Measurements from ENCODE around the gene KCNIP2.
A peak's percentile ranks its signal among the peaks of the same experiment; 100 is the strongest.

KCNIP2 gene

DNA sequence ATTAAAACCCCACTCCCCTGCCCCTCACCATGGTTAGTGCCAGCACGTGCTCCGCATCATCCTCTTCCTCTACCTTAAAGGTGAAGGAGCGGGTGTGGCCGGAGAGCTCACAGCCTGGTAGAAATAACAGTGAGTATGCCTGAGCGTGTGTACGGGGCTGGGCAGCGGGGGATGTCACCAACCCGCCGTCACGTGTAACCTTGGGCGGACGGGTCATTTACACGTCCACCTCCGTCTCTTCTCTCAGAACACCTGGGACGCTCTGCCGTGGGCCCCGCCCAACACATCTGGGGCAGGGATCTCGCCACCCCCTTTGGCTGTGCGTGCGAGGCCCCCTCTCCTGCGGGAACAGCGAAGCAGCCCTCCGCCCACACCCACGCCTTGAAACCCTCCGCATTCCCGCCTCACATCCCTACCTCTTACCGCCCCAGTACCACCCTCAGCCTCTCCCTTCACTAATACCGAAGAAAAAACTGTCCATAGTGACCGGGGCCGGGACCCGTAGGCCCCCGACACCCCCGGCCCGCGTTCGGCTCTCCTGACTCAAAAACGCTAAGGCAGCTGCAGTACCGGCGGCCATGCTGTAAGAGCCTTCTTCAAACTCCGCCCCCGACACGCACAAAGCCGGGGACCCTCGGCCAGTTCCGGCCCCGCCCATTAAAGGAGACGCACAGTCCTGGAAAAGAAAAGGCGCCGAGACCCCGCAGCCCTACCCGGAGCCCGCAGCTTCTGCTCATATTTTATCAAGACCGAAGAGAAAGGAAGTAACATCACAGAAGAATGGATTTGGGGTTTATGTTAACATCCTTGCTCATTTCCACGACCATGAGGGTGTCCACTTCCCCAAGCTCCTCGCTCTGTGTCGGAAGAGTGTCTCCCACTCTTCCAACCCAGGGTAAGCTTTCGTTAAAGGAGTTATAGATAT, 60.5 kb downstream of the KCNIP2 start, which contains the start of gene NPM3:
TSS of gene NPM3 (minus strand) at position 636 of the 925 bp plus-strand sequence. CDS start at position 580, 56 bp downstream.
- TF ChIP-seq POLR2AphosphoS5 (IDR thresholded peaks at IDR 0.05; ENCODE audit: low read depth, low read length) (peak; percentile 85), SIN3A (IDR thresholded peaks at IDR 0.05; ENCODE audit: borderline replicate concordance, insufficient read depth, low read length) (peak; percentile 95; the same call in 1 of the 2 replicates), FOXP2 (optimal IDR thresholded peaks at IDR 0.05; ENCODE audit: borderline replicate concordance, extremely low read depth, extremely low read length, insufficient read depth) (no peak), TAF1 (IDR thresholded peaks at IDR 0.05; ENCODE audit: borderline replicate concordance, insufficient read depth, low read length) (peak; percentile 45; the same call in 1 of the 2 replicates)
- TF ChIP-seq, protein P1, sequence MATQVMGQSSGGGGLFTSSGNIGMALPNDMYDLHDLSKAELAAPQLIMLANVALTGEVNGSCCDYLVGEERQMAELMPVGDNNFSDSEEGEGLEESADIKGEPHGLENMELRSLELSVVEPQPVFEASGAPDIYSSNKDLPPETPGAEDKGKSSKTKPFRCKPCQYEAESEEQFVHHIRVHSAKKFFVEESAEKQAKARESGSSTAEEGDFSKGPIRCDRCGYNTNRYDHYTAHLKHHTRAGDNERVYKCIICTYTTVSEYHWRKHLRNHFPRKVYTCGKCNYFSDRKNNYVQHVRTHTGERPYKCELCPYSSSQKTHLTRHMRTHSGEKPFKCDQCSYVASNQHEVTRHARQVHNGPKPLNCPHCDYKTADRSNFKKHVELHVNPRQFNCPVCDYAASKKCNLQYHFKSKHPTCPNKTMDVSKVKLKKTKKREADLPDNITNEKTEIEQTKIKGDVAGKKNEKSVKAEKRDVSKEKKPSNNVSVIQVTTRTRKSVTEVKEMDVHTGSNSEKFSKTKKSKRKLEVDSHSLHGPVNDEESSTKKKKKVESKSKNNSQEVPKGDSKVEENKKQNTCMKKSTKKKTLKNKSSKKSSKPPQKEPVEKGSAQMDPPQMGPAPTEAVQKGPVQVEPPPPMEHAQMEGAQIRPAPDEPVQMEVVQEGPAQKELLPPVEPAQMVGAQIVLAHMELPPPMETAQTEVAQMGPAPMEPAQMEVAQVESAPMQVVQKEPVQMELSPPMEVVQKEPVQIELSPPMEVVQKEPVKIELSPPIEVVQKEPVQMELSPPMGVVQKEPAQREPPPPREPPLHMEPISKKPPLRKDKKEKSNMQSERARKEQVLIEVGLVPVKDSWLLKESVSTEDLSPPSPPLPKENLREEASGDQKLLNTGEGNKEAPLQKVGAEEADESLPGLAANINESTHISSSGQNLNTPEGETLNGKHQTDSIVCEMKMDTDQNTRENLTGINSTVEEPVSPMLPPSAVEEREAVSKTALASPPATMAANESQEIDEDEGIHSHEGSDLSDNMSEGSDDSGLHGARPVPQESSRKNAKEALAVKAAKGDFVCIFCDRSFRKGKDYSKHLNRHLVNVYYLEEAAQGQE (IDR thresholded peaks at IDR 0.05; ENCODE audit: insufficient read depth in 1 of 2, low read depth in 2 of 2, low read length in 2 of 2) = 0 out of 4 replicates have a peak, but pooled peaks of 1 of the 2 experiments have one; percentile 5

DNA sequence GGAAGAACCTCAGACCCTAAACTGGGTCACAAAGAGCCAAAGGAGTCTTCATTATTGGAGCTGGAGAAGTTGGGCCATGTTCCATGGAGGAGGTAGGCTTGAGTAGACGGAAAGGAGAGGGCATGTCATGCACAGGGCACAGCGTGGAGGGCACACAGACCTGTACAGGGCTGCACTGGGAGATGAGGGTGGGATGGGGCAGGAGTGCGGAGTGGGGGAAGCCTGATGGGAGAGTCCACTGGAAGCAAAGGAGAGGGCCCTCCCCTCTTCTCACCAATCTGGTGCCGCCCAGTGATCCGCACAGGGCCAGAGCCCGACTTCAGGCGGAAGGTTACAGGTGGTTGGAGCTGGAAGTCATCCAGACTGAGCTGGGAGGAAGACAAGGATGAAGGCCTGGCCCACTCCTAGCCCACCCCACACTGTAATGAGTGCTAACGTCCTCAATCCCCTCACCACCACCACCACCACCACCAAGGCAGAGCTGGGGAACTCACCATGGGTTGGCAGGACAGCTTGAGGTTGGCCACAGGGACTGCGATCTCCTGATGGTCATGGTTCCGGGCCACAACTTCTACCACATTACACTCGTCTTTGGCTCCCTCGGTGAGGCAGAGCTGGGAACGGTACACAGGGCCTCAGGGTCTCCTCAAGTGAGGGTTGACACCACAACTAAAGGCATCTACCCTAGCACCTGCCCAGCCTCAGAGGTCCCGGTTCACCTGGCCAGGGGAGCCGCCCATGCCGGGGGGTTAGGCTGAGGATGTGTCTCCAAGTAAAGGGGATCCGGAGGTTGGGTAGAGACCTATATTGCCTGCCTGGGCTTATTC, 61.4 kb downstream of the KCNIP2 start:
- TF ChIP-seq, protein P1 (IDR thresholded peaks at IDR 0.05; ENCODE audit: insufficient read depth in 1 of 2, low read depth in 2 of 2, low read length in 2 of 2) = no peak
- TF ChIP-seq TAF1 (IDR thresholded peaks at IDR 0.05; ENCODE audit: borderline replicate concordance, insufficient read depth, low read length) (no peak), SIN3A (IDR thresholded peaks at IDR 0.05; ENCODE audit: borderline replicate concordance, insufficient read depth, low read length) (no peak), POLR2AphosphoS5 (IDR thresholded peaks at IDR 0.05; ENCODE audit: low read depth, low read length) (no peak), FOXP2 (optimal IDR thresholded peaks at IDR 0.05; ENCODE audit: borderline replicate concordance, extremely low read depth, extremely low read length, insufficient read depth) (no peak)

DNA sequence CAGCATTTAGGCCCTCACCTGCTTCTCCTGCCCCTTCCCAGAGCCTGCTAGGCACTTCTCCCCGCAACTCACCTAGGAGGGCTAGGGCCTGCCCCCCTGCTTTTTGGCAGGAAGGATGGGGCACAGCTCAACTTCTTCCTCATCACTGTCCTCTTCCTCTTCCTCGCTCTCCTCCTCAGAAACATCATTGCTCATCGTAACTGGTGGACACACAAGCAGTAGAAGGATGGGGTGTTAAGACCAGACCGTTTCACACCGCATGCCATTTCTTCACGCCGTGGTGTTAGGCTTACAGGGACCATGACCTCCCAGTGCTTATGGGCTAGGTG, 62.0 kb downstream of the KCNIP2 start:
- TF ChIP-seq, protein P1 (IDR thresholded peaks at IDR 0.05; ENCODE audit: insufficient read depth in 1 of 2, low read depth in 2 of 2, low read length in 2 of 2) = no peak
- TF ChIP-seq SIN3A (IDR thresholded peaks at IDR 0.05; ENCODE audit: borderline replicate concordance, insufficient read depth, low read length) (no peak), TAF1 (IDR thresholded peaks at IDR 0.05; ENCODE audit: borderline replicate concordance, insufficient read depth, low read length) (no peak), FOXP2 (optimal IDR thresholded peaks at IDR 0.05; ENCODE audit: borderline replicate concordance, extremely low read depth, extremely low read length, insufficient read depth) (no peak), POLR2AphosphoS5 (IDR thresholded peaks at IDR 0.05; ENCODE audit: low read depth, low read length) (no peak)

DNA sequence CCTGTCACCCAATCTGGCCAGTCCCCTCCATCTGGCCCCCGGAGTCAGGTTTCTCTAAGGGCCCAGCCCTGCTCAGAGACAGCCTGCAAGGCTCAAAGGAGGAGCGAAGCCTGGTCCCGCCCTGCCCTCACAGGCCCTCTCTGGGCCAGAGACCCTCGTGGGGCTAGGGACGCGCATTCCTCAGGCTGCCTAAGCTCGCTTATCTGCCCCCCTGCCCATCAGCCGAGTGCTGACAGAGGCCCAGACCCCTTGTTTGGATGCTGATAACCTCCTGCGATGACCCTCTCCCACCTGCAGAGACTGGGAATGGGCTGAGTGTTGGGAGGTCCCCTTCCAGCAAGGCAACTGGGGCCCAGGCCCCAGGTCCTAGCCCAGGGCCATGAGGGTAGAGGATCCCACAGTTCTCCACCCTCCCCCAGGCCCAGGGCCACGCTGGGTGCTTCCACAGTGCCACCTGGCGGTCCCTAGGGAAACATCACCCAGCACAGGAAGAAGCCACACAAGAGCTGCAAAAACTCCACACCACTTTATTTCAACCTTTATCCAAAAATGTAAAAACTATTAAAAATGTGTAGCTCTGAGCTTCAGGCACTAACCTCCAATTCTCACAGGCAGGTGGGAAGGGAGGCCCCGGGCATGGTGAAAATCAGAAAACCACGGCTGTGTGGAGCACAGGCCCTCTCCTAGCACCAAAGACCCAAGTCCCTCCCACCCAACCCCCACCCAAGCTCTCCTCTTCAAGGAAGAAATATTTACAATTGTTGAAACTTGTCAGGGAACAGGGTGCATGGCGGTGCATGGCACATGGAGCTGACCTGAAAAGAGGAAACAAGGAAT, 62.6 kb downstream of the KCNIP2 start:
- TF ChIP-seq POLR2AphosphoS5 (IDR thresholded peaks at IDR 0.05; ENCODE audit: low read depth, low read length) (no peak), TAF1 (IDR thresholded peaks at IDR 0.05; ENCODE audit: borderline replicate concordance, insufficient read depth, low read length) (no peak), SIN3A (IDR thresholded peaks at IDR 0.05; ENCODE audit: borderline replicate concordance, insufficient read depth, low read length) (no peak), FOXP2 (optimal IDR thresholded peaks at IDR 0.05; ENCODE audit: borderline replicate concordance, extremely low read depth, extremely low read length, insufficient read depth) (no peak)
- TF ChIP-seq, protein P1 (IDR thresholded peaks at IDR 0.05; ENCODE audit: insufficient read depth in 1 of 2, low read depth in 2 of 2, low read length in 2 of 2) = no peak
